Progenitor cell of endocrine pancreas (in vitro differentiated cells): ENCODE measurements around the gene ABCC6. TPM values are rescaled to one million over a fixed set of nuclear protein-coding genes. Genes with fewer than 3 reads are reported as not detected.
"Not testable (repeated sequence)": the region's sequence is repeated elsewhere in the genome, so short reads cannot be mapped to it uniquely, and the experiment has no call there.

Source experiments
- DNase-seq: peaks from one replicate; pipeline ENCODE4 v3.0.0; 2021; ENCODE audit warnings: low spot score; ENCODE audit not compliant: unreplicated experiment
- H3K27ac Mint-ChIP-seq: 2 replicates; pipeline ENCODE4 v1.8.0; 2021; ENCODE audit warnings: mild to moderate bottlenecking, moderate library complexity, mixed read lengths
- H3K27me3 Mint-ChIP-seq: 2 replicates; pipeline ENCODE4 v1.8.0; 2021; ENCODE audit warnings: mixed read lengths
- H3K36me3 Mint-ChIP-seq: 2 replicates; pipeline ENCODE4 v1.8.0; 2022; ENCODE audit warnings: mixed read lengths; ENCODE audit not compliant: insufficient read depth
- H3K4me1 Mint-ChIP-seq: 2 replicates; pipeline ENCODE4 v1.8.0; 2021; ENCODE audit warnings: low read depth, mixed read lengths
- H3K4me3 Mint-ChIP-seq: 2 replicates; pipeline ENCODE4 v1.8.0; 2021; ENCODE audit warnings: low read depth, mild to moderate bottlenecking, moderate library complexity, mixed read lengths
- H3K9me3 Mint-ChIP-seq: 2 replicates; pipeline ENCODE4 v1.8.0; 2021; ENCODE audit warnings: low read depth, mixed read lengths
- total RNA-seq: library from RNA; stranded (reverse); gene quantifications from 2 replicates; pipeline ENCODE4 v1.2.1, GENCODE V29; 2021

ABCC6 gene
- total RNA-seq, 1 donor from 2014 or later = 9.8 TPM

DNA sequence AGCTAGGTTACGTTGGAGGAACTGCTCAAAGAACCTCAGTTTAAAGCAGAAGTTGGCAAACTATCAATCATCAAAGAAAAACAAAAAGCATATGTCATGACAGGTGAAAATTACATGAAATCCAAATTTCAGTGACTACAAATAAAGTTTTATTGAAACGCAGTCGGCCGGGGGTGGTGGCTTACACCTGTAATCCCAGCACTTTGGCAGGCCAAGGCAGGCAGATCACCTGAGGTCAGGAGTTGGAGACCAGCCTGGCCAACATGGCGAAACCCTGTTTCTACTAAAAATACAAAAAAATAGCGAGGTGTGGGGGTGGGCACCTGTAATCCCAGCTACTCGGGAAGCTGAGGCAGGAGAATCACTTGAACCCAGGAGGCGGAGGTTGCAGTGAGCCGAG is 2.8 kb downstream of the ABCC6 start:
- H3K9me3 Mint-ChIP-seq, H3K27me3 Mint-ChIP-seq, H3K4me3 Mint-ChIP-seq, H3K4me1 Mint-ChIP-seq, DNase-seq, H3K27ac Mint-ChIP-seq, H3K36me3 Mint-ChIP-seq: not testable (repeated sequence)

DNA sequence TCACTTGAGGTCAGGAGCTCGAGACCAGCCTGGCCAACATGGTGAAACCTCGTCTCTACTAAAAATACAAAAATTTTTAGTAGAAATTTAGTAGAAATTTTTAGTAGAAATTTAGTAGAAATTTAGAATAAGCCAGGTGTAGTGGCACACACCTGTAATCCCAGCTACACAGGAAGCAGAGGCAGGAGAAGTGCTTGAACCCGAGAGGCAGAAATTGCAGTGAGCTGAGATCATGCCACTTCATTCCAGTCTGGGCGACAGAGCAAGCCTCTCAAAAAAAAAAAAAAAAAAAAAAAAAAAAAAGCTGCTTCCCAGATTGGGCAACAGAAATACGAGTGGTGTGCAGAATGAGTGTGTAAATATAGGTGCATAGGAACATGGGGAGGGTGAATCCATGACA is 4.5 kb downstream of the ABCC6 start:
- H3K27me3 Mint-ChIP-seq, H3K27ac Mint-ChIP-seq: not testable (repeated sequence)

DNA sequence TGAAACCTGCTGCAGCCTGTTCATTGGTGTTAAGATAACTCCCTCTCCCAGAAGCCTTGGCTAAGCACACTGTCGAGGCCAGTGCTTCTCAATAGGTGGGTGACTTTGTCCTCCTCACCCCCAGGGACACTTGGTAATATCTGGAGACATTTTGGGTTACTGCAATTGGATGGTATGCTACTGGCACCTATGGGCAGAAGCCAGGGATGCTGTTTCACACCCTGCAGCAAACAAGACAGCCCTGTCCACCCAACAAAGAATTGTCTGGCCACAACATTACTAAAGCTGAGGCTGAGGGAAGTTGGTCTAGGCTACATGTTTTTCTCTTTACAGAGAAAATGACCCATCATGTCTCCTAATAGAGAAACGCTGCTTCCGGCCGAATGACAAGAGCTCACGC is 4.9 kb downstream of the ABCC6 start:
- H3K9me3 Mint-ChIP-seq, H3K27me3 Mint-ChIP-seq, H3K36me3 Mint-ChIP-seq, DNase-seq, H3K4me3 Mint-ChIP-seq, H3K4me1 Mint-ChIP-seq, H3K27ac Mint-ChIP-seq: not testable (repeated sequence)

More for the DNA sequence above, 4.5 kb downstream of the ABCC6 start:
- H3K4me1 Mint-ChIP-seq, DNase-seq, H3K9me3 Mint-ChIP-seq, H3K36me3 Mint-ChIP-seq, H3K4me3 Mint-ChIP-seq: not testable (repeated sequence)

DNA sequence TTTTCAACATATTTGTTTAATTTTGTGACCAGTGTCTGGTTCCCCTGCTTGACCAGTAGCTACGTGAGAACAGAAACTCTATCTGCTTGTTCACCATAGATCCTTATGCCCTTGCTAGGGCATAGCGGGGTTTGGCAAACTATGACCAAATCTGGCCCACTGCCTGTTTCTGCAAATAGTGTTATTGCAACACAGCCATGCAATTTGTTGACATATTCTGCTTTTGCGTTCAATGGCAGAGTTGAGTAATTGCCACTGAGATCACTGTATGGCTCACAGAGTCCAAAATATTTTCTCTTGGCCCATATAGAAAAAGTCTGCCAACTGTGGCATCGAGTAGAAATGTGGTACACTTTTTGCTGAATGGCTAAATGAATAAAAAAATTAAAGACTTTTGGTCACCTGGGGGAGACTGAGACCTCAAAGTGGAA is 9.4 kb downstream of the ABCC6 start:
- not testable (repeated sequence) for H3K4me3 Mint-ChIP-seq, H3K36me3 Mint-ChIP-seq, H3K4me1 Mint-ChIP-seq, H3K9me3 Mint-ChIP-seq, H3K27me3 Mint-ChIP-seq, DNase-seq, H3K27ac Mint-ChIP-seq

DNA sequence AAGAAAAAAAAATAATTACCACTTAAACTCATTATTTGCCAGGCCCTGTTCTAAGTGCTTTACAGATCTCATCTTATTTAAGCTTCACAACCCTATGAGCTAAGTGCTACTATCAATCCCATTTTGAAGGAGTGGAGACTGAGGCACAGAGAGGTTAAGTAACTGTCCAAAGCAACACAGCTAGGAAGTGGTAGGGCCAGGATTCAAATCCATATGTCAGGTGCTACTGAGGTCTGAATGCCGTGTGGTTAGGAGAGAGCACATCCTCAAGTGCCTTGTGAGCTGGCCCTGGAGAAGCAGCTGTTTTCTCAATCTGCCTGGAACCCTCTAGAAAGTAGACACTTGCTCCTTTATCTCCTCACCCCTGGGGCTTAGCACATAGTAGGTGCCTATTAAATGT is 11.9 kb downstream of the ABCC6 start:
- not testable (repeated sequence) for H3K27ac Mint-ChIP-seq, H3K4me3 Mint-ChIP-seq, H3K36me3 Mint-ChIP-seq, DNase-seq, H3K27me3 Mint-ChIP-seq, H3K4me1 Mint-ChIP-seq, H3K9me3 Mint-ChIP-seq

DNA sequence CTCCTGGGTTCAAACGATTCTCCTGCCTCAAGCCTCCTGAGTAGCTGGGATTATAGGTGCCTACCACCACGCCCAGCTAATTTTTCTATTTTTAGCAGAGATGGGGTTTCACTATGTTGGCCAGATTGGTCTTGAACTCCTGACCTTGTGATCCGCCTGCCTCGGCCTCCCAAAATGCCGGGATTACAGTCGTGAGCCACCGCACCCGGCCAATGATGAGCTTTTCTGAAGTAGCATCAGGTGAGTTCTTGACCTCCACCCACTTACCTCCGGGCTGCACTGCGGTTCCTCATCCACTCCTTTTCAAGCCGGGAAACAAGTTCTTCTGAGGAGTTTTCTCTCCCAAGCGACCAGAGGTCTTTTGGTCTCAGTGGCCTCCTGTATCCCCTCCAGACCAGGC is 14.8 kb downstream of the ABCC6 start:
- not testable (repeated sequence) for H3K4me3 Mint-ChIP-seq, H3K4me1 Mint-ChIP-seq, H3K9me3 Mint-ChIP-seq, H3K36me3 Mint-ChIP-seq, DNase-seq, H3K27me3 Mint-ChIP-seq, H3K27ac Mint-ChIP-seq

DNA sequence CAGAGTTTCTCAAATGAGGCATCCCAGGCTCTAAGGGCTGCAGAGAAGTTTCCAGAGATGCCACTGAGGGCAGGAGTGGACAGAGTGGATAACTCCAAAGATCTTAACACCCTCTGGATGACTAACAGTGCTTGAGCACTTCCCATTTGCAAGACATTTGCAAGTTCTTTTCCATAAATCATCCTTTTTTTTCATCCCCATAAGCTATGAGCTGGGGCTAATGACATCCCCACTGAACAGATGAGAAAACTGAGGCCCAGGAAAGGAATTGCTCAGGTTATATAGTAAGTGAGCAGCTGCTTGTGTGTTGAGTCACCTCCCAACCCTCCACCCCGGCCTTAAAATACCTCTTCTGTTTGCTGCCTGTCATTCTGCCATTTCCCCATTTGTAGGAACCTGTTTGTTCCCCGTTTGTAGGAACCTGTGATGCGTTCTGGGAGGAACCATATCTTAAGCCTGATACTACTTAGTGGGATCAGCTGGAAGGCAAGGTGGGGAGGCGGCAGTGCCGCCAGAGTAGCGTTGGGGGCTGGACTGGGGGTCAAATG is 15.4 kb downstream of the ABCC6 start:
- DNase-seq, H3K9me3 Mint-ChIP-seq, H3K4me1 Mint-ChIP-seq, H3K36me3 Mint-ChIP-seq, H3K27me3 Mint-ChIP-seq, H3K27ac Mint-ChIP-seq, H3K4me3 Mint-ChIP-seq: not testable (repeated sequence)

DNA sequence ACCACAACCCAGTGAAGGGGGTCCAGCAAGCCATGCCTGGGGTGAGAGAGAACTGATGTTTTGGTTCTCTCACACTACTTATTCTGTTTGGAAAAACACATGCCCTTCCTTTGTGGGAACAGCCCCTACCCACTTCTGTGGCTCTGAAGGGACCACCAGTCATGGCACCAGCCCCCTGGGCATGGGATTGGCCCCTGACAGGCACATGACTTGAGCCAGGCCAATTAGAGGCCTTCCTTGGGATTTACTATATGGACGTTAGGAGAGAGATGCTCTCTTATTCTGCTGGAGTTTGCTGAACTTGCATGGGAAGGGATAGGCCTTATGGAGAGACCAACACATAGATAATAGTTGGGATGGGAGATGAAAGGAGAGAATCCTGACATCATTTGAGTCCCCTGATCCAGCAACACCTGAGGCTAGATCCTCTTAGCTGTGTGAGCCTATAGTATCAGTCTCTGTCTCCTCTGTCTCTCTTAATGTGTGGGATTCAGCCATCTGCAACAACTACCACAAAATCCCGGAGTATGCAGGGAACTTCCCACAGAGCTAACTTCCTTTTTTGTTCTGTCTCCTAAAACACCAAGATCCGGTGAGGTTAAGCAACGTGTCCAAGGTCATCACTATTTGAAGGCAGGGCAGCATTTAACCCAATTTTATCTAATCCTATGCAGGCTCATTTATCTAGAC is 16.1 kb downstream of the ABCC6 start:
- not testable (repeated sequence) for H3K36me3 Mint-ChIP-seq, DNase-seq, H3K4me3 Mint-ChIP-seq, H3K9me3 Mint-ChIP-seq, H3K27me3 Mint-ChIP-seq, H3K27ac Mint-ChIP-seq, H3K4me1 Mint-ChIP-seq

DNA sequence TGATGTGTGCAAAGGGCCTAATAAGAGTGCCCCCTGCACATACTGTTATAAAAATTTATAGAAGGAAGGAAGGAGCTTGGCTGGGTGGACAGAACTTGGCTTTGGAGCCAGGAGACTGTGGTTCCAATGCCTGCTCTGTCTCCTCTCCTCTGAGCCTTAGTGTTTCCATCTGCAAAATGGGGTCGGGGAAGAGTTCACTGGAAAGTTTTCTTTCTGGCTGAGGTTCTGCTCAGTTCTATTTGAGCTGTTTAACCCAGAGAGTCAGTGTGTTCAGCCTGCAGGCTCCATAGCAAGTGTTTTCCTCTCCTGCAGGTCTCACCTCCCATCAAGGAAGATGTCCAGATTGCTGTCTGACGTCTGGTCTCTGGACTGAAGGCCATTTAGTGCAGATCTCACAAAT is 17.4 kb downstream of the ABCC6 start:
- H3K4me1 Mint-ChIP-seq, H3K27me3 Mint-ChIP-seq, H3K36me3 Mint-ChIP-seq, DNase-seq, H3K9me3 Mint-ChIP-seq, H3K4me3 Mint-ChIP-seq, H3K27ac Mint-ChIP-seq: not testable (repeated sequence)

DNA sequence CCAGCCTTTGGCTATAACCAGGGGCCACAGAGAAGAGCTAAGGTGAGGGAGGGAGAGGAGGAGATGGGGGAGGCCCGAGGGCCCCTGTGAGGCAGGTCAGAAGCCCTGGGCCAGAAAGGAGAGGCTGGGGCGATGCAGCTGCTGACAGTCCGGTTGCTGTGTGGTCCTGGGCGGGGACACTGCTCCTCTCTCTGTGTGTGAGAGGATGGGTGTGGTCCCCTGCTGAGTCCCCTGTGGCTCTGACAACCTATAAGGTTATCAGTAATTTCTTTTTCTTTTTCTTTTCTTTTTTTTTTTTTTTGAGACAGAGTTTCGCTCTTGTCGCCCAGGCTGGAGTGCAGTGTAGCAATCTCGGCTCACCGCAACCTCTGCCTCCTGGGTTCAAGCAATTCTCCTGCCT is 18.7 kb downstream of the ABCC6 start:
- not testable (repeated sequence) for H3K36me3 Mint-ChIP-seq, H3K4me1 Mint-ChIP-seq, H3K9me3 Mint-ChIP-seq, H3K27me3 Mint-ChIP-seq, DNase-seq, H3K27ac Mint-ChIP-seq, H3K4me3 Mint-ChIP-seq

DNA sequence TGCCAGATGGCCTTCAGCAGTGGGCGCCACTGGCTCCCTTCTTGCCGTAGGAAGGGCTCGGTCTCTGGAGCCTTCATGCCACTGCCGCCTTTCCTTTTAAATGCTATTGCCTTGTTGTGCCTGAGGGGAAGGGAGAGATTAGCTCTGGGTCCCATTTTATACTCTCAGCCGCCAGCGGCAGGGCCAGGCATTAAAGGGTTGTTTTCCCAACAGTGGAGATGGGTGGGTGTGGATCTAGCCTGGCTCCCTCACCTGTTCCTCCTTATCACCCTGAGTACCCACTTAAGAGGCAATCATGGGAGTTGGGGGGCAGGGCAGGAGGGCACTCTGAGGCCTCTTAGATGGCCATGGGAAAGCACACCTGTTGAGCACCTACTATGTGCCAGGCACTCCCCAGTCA is 19.8 kb downstream of the ABCC6 start:
- not testable (repeated sequence) for H3K4me1 Mint-ChIP-seq, H3K9me3 Mint-ChIP-seq, H3K27me3 Mint-ChIP-seq, DNase-seq, H3K27ac Mint-ChIP-seq, H3K4me3 Mint-ChIP-seq, H3K36me3 Mint-ChIP-seq
